Ascending aorta (tissue), 2 donors: ENCODE results near the gene ZC3H7A. TPM values are rescaled to one million over a fixed set of nuclear protein-coding genes. Genes with fewer than 3 reads are reported as not detected.
"Not testable (repeated sequence)": the region's sequence is repeated elsewhere in the genome, so short reads cannot be mapped to it uniquely, and the experiment has no call there.

Source experiments
- DNase-seq, 2 donors: peaks; one replicate each; pipeline ENCODE4 v3.0.0-alpha.2; 2019; ENCODE audit warnings: low spot score in 2 of 2
- H3K27ac ChIP-seq, 2 donors: fragments of 200-600 bp; sonication (generic); one replicate each; pipeline ENCODE4 v1.5.1; 2016 to 2017; ENCODE audit warnings: mild to moderate bottlenecking in 1 of 2
- H3K27me3 ChIP-seq: fragments of 200-600 bp; sonication (generic); one replicate; pipeline ENCODE4 v1.5.1; 2017
- H3K36me3 ChIP-seq, 2 donors: fragments of 200-600 bp; sonication (generic); one replicate each; pipeline ENCODE4 v1.5.1; 2016
- H3K4me1 ChIP-seq, 2 donors: fragments of 200-600 bp; sonication (generic); one replicate each; pipeline ENCODE4 v1.5.1; 2016 to 2017; ENCODE audit warnings: mild to moderate bottlenecking in 1 of 2
- H3K4me3 ChIP-seq, 2 donors: fragments of 200-600 bp; sonication (generic); one replicate each; pipeline ENCODE4 v1.5.1; 2016 to 2017; ENCODE audit warnings: mild to moderate bottlenecking in 1 of 2
- H3K9me3 ChIP-seq, 2 donors: fragments of 200-600 bp; sonication (generic); one replicate each; pipeline ENCODE4 v1.5.1; 2016
- intact Hi-C: fragments of 100-400 bp; cut with DNase I; formaldehyde crosslinking; loops from one replicate; pipeline ENCODE4 v1.15.1; 2023
- total RNA-seq: library from RNA; depleted of rRNA; stranded (reverse); fragments of >200 nt; gene quantifications from one replicate; pipeline ENCODE4 v1.1.0, GENCODE V29; 2016
- TF ChIP-seq, protein P1 (sequence below), 3 experiments: fragments of 200-600 bp in 2 of 3; fragments of 450-650 bp in 1 of 3; sonication (generic) in 2 of 3; IDR thresholded peaks; one replicate each; pipeline ENCODE4 v1.5.1; 2016 to 2019; ENCODE audit warnings: antibody characterized with exemption in 3 of 3, mild to moderate bottlenecking in 1 of 3, moderate library complexity in 1 of 3

ZC3H7A gene
- total RNA-seq, 1 donor from 2014 or later: 56.9 TPM

DNA sequence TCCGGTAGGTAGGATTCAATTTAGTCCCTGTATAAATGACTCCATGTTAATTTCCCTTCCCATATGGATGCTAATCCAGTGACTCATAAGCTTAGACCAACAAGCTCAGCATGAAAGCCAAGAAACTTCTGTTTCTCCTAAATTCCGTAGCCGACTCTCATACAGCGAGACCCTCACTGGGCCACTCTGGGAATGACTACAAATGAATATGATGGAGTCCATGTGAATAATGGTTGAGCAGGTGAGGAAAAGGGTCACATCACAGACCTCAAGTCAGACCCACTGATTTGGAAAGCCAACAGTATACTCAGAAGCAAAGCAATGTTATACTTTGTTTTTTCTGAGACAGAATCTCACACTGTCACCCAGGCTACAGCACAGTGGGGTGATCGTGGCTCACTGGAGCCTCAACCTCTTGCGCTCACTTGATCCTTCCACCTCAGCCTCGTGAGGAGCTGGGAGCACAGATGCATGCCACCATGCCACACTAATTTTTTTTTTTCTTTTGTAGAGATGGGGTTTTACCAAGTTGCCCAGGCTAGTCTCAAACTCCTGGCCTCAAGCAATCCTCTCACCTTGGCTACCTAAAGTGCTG is 39.7 kb upstream of the ZC3H7A start:
- H3K27me3 ChIP-seq: no peaks in the 10 kb centered on the region
- TF ChIP-seq, protein P1, sequence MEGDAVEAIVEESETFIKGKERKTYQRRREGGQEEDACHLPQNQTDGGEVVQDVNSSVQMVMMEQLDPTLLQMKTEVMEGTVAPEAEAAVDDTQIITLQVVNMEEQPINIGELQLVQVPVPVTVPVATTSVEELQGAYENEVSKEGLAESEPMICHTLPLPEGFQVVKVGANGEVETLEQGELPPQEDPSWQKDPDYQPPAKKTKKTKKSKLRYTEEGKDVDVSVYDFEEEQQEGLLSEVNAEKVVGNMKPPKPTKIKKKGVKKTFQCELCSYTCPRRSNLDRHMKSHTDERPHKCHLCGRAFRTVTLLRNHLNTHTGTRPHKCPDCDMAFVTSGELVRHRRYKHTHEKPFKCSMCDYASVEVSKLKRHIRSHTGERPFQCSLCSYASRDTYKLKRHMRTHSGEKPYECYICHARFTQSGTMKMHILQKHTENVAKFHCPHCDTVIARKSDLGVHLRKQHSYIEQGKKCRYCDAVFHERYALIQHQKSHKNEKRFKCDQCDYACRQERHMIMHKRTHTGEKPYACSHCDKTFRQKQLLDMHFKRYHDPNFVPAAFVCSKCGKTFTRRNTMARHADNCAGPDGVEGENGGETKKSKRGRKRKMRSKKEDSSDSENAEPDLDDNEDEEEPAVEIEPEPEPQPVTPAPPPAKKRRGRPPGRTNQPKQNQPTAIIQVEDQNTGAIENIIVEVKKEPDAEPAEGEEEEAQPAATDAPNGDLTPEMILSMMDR (IDR thresholded peaks at IDR 0.05): no peak
- intact Hi-C loops: no loop called here

DNA sequence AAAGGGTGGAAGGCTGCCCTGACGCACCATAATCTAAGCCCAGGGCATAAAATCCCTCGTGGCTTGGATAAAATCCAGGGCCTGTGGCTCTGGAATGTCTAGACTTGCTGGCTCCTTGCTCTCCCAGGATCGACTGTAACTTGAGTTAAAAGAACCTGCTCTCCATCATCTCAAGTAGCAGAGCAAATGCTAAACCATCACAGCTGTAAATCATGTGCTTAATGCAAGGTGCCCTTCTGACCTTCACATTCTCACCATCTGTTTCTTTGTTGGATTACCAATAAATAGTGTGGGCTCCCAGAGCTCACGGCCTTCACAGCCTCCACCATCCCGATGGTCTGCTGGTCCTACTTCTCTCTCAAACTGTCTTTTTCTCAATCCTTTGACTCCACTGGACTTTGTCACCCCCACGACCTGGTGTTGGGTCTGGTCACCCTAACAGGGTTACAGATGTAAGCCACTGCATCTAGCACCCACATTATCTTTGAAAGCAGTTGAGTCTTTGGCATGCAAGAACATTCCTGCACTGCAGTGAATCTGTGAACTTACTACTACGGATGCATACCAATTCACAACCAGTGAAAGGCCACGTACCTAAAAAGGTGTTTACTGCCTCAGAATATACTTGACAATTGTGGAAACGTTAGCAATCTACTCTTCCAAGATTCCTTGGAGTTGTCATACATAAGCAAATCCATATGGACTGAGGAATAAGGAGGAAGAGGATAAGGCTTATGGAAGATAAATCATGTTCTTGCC is 39.0 kb upstream of the ZC3H7A start:
- no peak for DNase-seq
- peaks cover 4 to 14% of the 10 kb centered on the region in 2 donors for H3K4me1 ChIP-seq
- peaks cover 41 to 43% of the 10 kb centered on the region in 2 donors for H3K36me3 ChIP-seq
- H3K27me3 ChIP-seq: no peaks in the 10 kb centered on the region
- no peaks in the 10 kb centered on the region for H3K9me3 ChIP-seq
- intact Hi-C loops: no loop called here
- H3K4me3 ChIP-seq: no peak overlapping the region
- H3K27ac ChIP-seq: peak overlapping the region; percentile 52 to 54
- TF ChIP-seq, protein P1 (IDR thresholded peaks at IDR 0.05): no peak

More for the DNA sequence above, 39.7 kb upstream of the ZC3H7A start:
- Histone ChIP-seq H3K36me3 (peaks cover 47 to 50% of the 10 kb centered on the region in 2 donors), H3K27ac (peak overlapping the region; percentile 52 to 54), H3K9me3 (no peaks in the 10 kb centered on the region), H3K4me3 (no peak overlapping the region), H3K4me1 (peaks cover 4 to 14% of the 10 kb centered on the region in 2 donors)
- no peak for DNase-seq

DNA sequence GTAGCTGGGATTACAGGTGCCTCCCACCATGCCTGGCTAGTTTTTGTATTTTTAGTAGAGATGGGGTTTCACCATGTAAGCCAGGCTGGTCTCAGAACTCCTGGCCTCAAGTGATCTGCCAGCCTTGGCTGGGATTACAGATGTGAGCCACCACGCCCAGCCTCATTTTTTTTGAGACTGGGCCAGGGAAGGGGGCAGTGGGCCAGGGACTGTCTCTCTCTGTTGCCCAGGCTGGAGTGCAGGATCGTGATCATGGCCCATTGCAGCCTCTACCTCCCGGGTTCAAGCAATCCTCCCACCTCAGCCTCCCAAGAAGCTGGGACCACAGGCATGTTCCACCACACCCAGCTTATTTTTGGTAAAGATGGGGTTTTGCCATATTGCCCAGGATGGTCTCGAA is 38.3 kb upstream of the ZC3H7A start:
- Histone ChIP-seq H3K4me1 (peaks cover 4 to 14% of the 10 kb centered on the region in 2 donors), H3K9me3 (no peaks in the 10 kb centered on the region), H3K4me3 (no peak overlapping the region), H3K27ac (peak overlapping the region in 1 of 2 donors; percentile 54), H3K36me3 (peaks cover 33 to 36% of the 10 kb centered on the region in 2 donors), H3K27me3 (no peaks in the 10 kb centered on the region)
- DNase-seq: no peak
- TF ChIP-seq, protein P1 (IDR thresholded peaks at IDR 0.05): no peak
- intact Hi-C loops: no loop called here

DNA sequence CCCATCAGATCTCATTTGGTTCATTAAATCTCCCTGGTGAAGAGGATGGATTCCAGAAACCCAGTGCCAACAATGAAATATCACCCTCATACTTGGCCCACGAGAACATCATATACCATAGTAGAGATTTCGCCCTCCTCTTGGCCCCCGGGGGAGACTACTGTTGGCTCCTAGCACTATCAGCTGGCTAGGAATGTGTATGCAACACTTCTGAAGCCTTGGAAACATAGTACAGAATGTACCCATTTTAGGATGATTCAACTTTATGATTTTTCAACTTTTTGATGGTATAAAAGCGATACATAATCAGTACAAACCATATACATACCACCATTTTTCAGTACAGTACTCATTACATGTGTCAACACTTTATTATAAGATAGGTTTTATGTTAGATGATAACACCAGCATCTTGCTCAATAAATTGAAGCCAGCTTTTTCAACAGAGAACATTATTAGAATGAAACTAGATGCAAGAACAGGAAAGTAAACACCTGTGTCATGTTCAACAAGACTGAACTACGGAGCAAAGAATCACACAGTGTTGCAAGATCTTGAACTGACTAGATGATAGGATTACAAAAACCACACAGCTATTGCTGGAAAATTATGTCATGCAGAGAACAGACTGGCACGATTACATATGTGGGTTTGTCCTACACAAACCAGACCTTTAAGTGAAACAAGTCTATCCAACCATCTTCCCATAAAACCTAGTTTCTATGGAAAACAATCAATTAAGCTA is 37.1 kb upstream of the ZC3H7A start:
- no peaks in the 10 kb centered on the region for H3K27me3 ChIP-seq
- H3K4me1 ChIP-seq: peaks cover 4 to 14% of the 10 kb centered on the region in 2 donors
- no peak overlapping the region for H3K27ac ChIP-seq
- no peak for DNase-seq
- H3K36me3 ChIP-seq: peaks cover 21 to 24% of the 10 kb centered on the region in 2 donors
- H3K4me3 ChIP-seq: no peak overlapping the region
- intact Hi-C loops: no loop called here
- TF ChIP-seq, protein P1 (IDR thresholded peaks at IDR 0.05): no peak
- no peaks in the 10 kb centered on the region for H3K9me3 ChIP-seq

DNA sequence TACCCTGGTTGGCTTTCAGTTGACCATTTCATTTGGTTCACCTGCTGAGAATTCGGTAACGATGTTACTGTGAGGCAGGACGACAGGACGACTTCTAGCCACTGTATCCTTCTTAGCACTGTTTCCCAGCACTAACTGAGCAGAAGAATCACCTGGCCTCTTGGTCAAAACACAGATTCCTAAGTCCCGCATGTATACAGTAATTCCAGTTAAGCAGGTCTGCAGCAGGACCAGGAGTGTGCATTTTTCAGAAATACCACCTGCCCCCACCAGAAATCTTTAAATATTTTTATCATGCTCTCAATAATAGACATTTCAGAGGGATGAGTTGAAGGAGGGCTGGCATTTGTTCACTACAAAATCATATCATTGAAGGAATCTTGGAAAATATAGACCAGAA is 31.6 kb upstream of the ZC3H7A start:
- intact Hi-C loops: no loop called here
- TF ChIP-seq, protein P1 (IDR thresholded peaks at IDR 0.05): no peak
- no peak overlapping the region for H3K4me3 ChIP-seq

DNA sequence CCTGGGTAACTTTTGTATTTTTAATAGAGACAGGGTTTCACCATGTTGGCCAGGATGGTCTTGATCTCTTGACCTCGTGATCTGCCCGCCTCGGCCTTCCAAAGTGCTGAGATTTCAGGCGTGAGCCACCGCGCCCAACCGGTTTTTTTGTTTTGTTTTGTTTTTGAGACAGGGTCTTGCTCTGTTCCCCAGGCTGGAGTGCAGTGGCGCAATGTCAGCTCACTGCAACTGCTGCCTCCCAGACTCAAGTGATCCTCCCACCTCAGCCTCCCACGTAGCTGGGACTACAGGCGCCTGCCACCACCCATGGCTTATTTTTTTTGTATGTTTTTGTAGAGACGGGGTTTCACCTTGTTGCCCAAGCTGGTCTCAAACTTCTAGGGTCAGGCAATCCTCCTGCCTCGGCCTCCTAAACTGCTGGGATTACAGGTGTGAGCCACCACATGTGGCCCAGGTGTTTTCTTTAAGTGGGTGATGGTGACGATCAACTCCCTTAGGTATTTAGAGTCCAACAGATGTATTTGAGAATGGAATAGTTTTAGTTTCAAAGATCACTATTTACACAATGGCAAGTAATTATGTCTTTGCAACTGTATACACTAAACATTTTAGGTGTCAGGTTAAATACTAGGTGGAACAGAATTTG is 28.6 kb upstream of the ZC3H7A start:
- H3K4me1 ChIP-seq, H3K27me3 ChIP-seq, H3K27ac ChIP-seq, H3K4me3 ChIP-seq, intact Hi-C loops, DNase-seq, H3K9me3 ChIP-seq, H3K36me3 ChIP-seq: not testable (repeated sequence)

More for the DNA sequence above, 31.6 kb upstream of the ZC3H7A start:
- no peaks in the 10 kb centered on the region for H3K27me3 ChIP-seq
- H3K27ac ChIP-seq: no peak overlapping the region
- H3K9me3 ChIP-seq: no peaks in the 10 kb centered on the region
- H3K4me1 ChIP-seq: peaks cover 0 to 3% of the 10 kb centered on the region in 2 donors
- H3K36me3 ChIP-seq: no peaks in the 10 kb centered on the region
- no peak for DNase-seq
